ENCODE data around the gene OR6C74. TPM values are rescaled to one million over a fixed set of nuclear protein-coding genes. Genes with fewer than 3 reads are reported as not detected.

Gene OR6C74
- total RNA-seq, 3 donors from 2014 or later (not counting 1 experiment from before 2014, with no cell fraction given), result not detected

- DNase-seq (no peak), ATAC-seq (no peak)
- no peak for TF ChIP-seq CTCF (IDR thresholded peaks at IDR 0.05)
- no peak overlapping the region for H3K4me3 ChIP-seq (ENCODE audit: low read length)
- 83% methylated on average over 1 of the region's 1 CpG for WGBS (ENCODE audit: insufficient coverage)
- no peaks in the 10 kb centered on the region for H3K4me1 ChIP-seq (ENCODE audit: control insufficient read depth, insufficient read depth, low read length)
- H3K36me3 Mint-ChIP-seq, result no peaks in the 10 kb centered on the region
- H3K9me3 ChIP-seq (ENCODE audit: control insufficient read depth, insufficient read depth, low read length), result no peaks in the 10 kb centered on the region
- H3K9me3 Mint-ChIP-seq, result no peaks in the 10 kb centered on the region
- no peaks in the 10 kb centered on the region for H3K4me1 Mint-ChIP-seq
- H3K27ac ChIP-seq (ENCODE audit: low read length), result no peak overlapping the region
- H3K27ac Mint-ChIP-seq, result no peak overlapping the region
- H3K36me3 ChIP-seq (ENCODE audit: control insufficient read depth, insufficient read depth, low read length), result no peaks in the 10 kb centered on the region
- H3K4me3 Mint-ChIP-seq, result no peak overlapping the region
- H3K27me3 ChIP-seq (ENCODE audit: control insufficient read depth, insufficient read depth, low read length), result peaks cover under 1% of the 10 kb centered on the region
- H3K27me3 Mint-ChIP-seq (ENCODE audit: low read depth in 2 of 2), result peaks cover 15 to 32% of the 10 kb centered on the region in 2 donors
- intact Hi-C loops (cut with micrococcal nuclease), result no loop called here
These were observed 1.8 kb downstream of the OR6C74 start for GRCh38 chr12:55246159-55246558.

DNA sequence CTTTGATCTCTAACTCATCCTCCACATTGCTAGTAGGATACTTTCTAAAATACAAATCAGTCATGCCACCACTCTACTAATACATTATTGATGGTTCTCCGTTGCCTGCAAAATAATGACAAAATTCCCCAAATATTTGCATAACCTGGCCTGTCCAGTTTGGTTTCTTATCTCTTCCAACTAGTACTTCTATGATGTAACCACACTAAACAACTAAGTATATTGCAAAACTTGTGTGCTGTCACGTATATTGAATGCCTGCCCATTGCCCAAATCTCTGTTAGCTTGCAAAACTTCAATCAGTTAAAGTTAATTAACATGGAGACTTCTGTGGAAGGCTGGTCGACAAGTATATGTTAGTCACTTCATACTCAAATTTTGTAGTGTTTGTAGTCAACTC is 6.5 kb downstream of the OR6C74 start:
- no peaks in the 10 kb centered on the region for H3K4me1 ChIP-seq (ENCODE audit: control insufficient read depth, insufficient read depth, low read length)
- Mint-ChIP-seq H3K36me3 (no peaks in the 10 kb centered on the region), H3K9me3 (no peaks in the 10 kb centered on the region), H3K27me3 (ENCODE audit: low read depth in 2 of 2) (peaks cover 16 to 37% of the 10 kb centered on the region in 2 donors), H3K4me3 (no peak overlapping the region), H3K4me1 (no peaks in the 10 kb centered on the region), H3K27ac (no peak overlapping the region)
- H3K9me3 ChIP-seq (ENCODE audit: control insufficient read depth, insufficient read depth, low read length), result no peaks in the 10 kb centered on the region
- DNase-seq (no peak), ATAC-seq (no peak)
- no peaks in the 10 kb centered on the region for H3K36me3 ChIP-seq (ENCODE audit: control insufficient read depth, insufficient read depth, low read length)
- H3K27me3 ChIP-seq (ENCODE audit: control insufficient read depth, insufficient read depth, low read length), result peaks cover 5% of the 10 kb centered on the region
- intact Hi-C loops (cut with micrococcal nuclease), result no loop called here
- TF ChIP-seq CTCF (IDR thresholded peaks at IDR 0.05), result no peak
- no peak overlapping the region for H3K4me3 ChIP-seq (ENCODE audit: low read length)
- WGBS (ENCODE audit: insufficient coverage), result 58% methylated on average over 2 of the region's 3 CpGs
- no peak overlapping the region for H3K27ac ChIP-seq (ENCODE audit: low read length)

GRCh38 chr12:55253281-55253680 is 8.9 kb downstream of the OR6C74 start:
- H3K36me3 ChIP-seq (ENCODE audit: control insufficient read depth, insufficient read depth, low read length), result no peaks in the 10 kb centered on the region
- H3K4me1 ChIP-seq (ENCODE audit: control insufficient read depth, insufficient read depth, low read length), result no peaks in the 10 kb centered on the region
- no peak overlapping the region for H3K27ac ChIP-seq (ENCODE audit: low read length)
- ATAC-seq (no peak), DNase-seq (no peak)
- Mint-ChIP-seq H3K4me1 (no peaks in the 10 kb centered on the region), H3K9me3 (no peaks in the 10 kb centered on the region), H3K27ac (no peak overlapping the region), H3K4me3 (no peak overlapping the region), H3K27me3 (ENCODE audit: low read depth in 2 of 2) (peaks cover 14 to 16% of the 10 kb centered on the region in 2 donors), H3K36me3 (no peaks in the 10 kb centered on the region)
- no peaks in the 10 kb centered on the region for H3K9me3 ChIP-seq (ENCODE audit: control insufficient read depth, insufficient read depth, low read length)
- no peak overlapping the region for H3K4me3 ChIP-seq (ENCODE audit: low read length)
- H3K27me3 ChIP-seq (ENCODE audit: control insufficient read depth, insufficient read depth, low read length), result peaks cover 5% of the 10 kb centered on the region
- no peak for TF ChIP-seq CTCF (IDR thresholded peaks at IDR 0.05)
- intact Hi-C loops (cut with micrococcal nuclease), result no loop called here

- intact Hi-C loops (cut with micrococcal nuclease), result no loop called here
- Mint-ChIP-seq H3K36me3 (no peaks in the 10 kb centered on the region), H3K27me3 (ENCODE audit: low read depth in 2 of 2) (peaks cover 11 to 12% of the 10 kb centered on the region in 2 donors), H3K4me3 (no peak overlapping the region), H3K27ac (no peak overlapping the region), H3K4me1 (no peaks in the 10 kb centered on the region), H3K9me3 (no peaks in the 10 kb centered on the region)
- Histone ChIP-seq H3K9me3 (ENCODE audit: control insufficient read depth, insufficient read depth, low read length) (no peaks in the 10 kb centered on the region), H3K4me1 (ENCODE audit: control insufficient read depth, insufficient read depth, low read length) (no peaks in the 10 kb centered on the region), H3K27me3 (ENCODE audit: control insufficient read depth, insufficient read depth, low read length) (peaks cover 2% of the 10 kb centered on the region), H3K36me3 (ENCODE audit: control insufficient read depth, insufficient read depth, low read length) (no peaks in the 10 kb centered on the region), H3K27ac (ENCODE audit: low read length) (no peak overlapping the region), H3K4me3 (ENCODE audit: low read length) (no peak overlapping the region)
- ATAC-seq (no peak), DNase-seq (no peak)
- WGBS (ENCODE audit: insufficient coverage), result 100% methylated on average over 1 of the region's 4 CpGs
- TF ChIP-seq CTCF (IDR thresholded peaks at IDR 0.05), result no peak
These were observed 12.4 kb downstream of the OR6C74 start for GRCh38 chr12:55256831-55257230.
